Activated CD4-positive, alpha-beta T cell treated with anti-CD3 and anti-CD28 coated beads for 24 hours (primary cell): ENCODE data around the gene SOX21.
"Not testable (repeated sequence)": the region's sequence is repeated elsewhere in the genome, so short reads cannot be mapped to it uniquely, and the experiment has no call there.

ENCODE experiments used
- DNase-seq, 2 donors: peaks; one replicate each; pipeline ENCODE4 v3.0.0-alpha.2; 2020; ENCODE audit warnings: low read depth in 2 of 2

The SOX21 gene

GRCh38 chr13:94712287-94712811 is at the start of gene SOX21:
Gene SOX21, minus strand, starts transcription at chr13:94712545. Its CDS starts 496 bp downstream, at chr13:94712049.
- no peak for DNase-seq

GRCh38 chr13:94761407-94761806 is 49.1 kb upstream of the SOX21 start:
- DNase-seq = no peak

GRCh38 chr13:94759120-94759728 is 46.9 kb upstream of the SOX21 start:
- DNase-seq = no peak

- DNase-seq = no peak
Measured at GRCh38 chr13:94758436-94758960, 46.2 kb upstream of the SOX21 start.

GRCh38 chr13:94753327-94753726 is 41.0 kb upstream of the SOX21 start:
- DNase-seq = no peak

GRCh38 chr13:94749162-94749561 is 36.8 kb upstream of the SOX21 start:
- no peak for DNase-seq

GRCh38 chr13:94739235-94739634 is 26.9 kb upstream of the SOX21 start:
- no peak for DNase-seq

- no peak for DNase-seq
Measured at GRCh38 chr13:94731028-94731427, 18.7 kb upstream of the SOX21 start.

GRCh38 chr13:94729941-94730340 is 17.6 kb upstream of the SOX21 start:
- DNase-seq = not testable (repeated sequence)

GRCh38 chr13:94726425-94726824 is 14.1 kb upstream of the SOX21 start:
- DNase-seq = no peak

- DNase-seq = no peak
Measured at GRCh38 chr13:94722609-94723345, 10.4 kb upstream of the SOX21 start.

- not testable (repeated sequence) for DNase-seq
Measured at GRCh38 chr13:94718697-94719096, 6.4 kb upstream of the SOX21 start.

GRCh38 chr13:94717916-94718315 is 5.6 kb upstream of the SOX21 start:
- no peak for DNase-seq

- DNase-seq = no peak
Measured at GRCh38 chr13:94716016-94716415, 3.7 kb upstream of the SOX21 start.

GRCh38 chr13:94713561-94714182 is 1.3 kb upstream of the SOX21 start:
- no peak for DNase-seq

- DNase-seq = no peak
Measured at GRCh38 chr13:94712812-94713560, 641 bp upstream of the SOX21 start.

GRCh38 chr13:94711561-94712286 is 621 bp downstream of the SOX21 start:
- DNase-seq = no peak

GRCh38 chr13:94710881-94711560 is 1.3 kb downstream of the SOX21 start:
- DNase-seq = no peak

GRCh38 chr13:94710065-94710781 is 2.1 kb downstream of the SOX21 start:
- DNase-seq = no peak
